Naive B cell (primary cell): ENCODE results near the gene LKAAEAR1. TPM values are rescaled to one million over a fixed set of nuclear protein-coding genes. Genes with fewer than 3 reads are reported as not detected.

Experiments
- ATAC-seq, 2 donors: fragments of 150-1000 bp; cut with Tn5 transposase; 2 replicates each; pipeline ENCODE4 v1.10.0; 2021; ENCODE audit warnings: low read depth in 2 of 2, mild to moderate bottlenecking in 2 of 2, moderate library complexity in 2 of 2
- DNase-seq: peaks from one replicate; pipeline ENCODE4 v3.0.0; 2022
- H3K27ac Mint-ChIP-seq, 6 donors: one replicate each; pipeline ENCODE4 v1.8.0; 2020 to 2022; ENCODE audit warnings: mild to moderate bottlenecking in 6 of 6, mixed read lengths in 6 of 6, moderate library complexity in 5 of 6, inconsistent platforms in 2 of 6
- H3K27me3 Mint-ChIP-seq, 3 donors: one replicate each; pipeline ENCODE4 v1.8.0; 2021 to 2022; ENCODE audit warnings: mixed read lengths in 3 of 3, mild to moderate bottlenecking in 1 of 3
- H3K36me3 Mint-ChIP-seq, 2 donors: one replicate each; pipeline ENCODE4 v1.8.0; 2020 to 2022; ENCODE audit warnings: mixed read lengths in 2 of 2, inconsistent platforms in 1 of 2, mild to moderate bottlenecking in 1 of 2
- H3K4me1 Mint-ChIP-seq, 3 donors: one replicate each; pipeline ENCODE4 v1.8.0; 2020 to 2022; ENCODE audit warnings: mixed read lengths in 3 of 3, inconsistent platforms in 1 of 3, mild to moderate bottlenecking in 1 of 3, moderate library complexity in 1 of 3
- H3K4me3 Mint-ChIP-seq, 8 donors: one replicate each; pipeline ENCODE4 v1.8.0; 2020 to 2022; ENCODE audit warnings: mild to moderate bottlenecking in 8 of 8, mixed read lengths in 8 of 8, moderate library complexity in 8 of 8, inconsistent platforms in 2 of 8
- H3K9me3 Mint-ChIP-seq, 7 donors: one replicate each; pipeline ENCODE4 v1.8.0; 2020 to 2022; ENCODE audit warnings: mixed read lengths in 7 of 7, mild to moderate bottlenecking in 5 of 7, inconsistent platforms in 2 of 7, moderate library complexity in 1 of 7
- polyA plus RNA-seq, 6 donors: library from polyadenylated mRNA; unstranded; fragments of 300-500 nt; fragmentation: Illumina TruSeq; gene quantifications; one replicate each; pipeline ENCODE4 v1.2.3, GENCODE V29; 2021; ENCODE audit warnings: low read depth in 6 of 6

The LKAAEAR1 gene
- polyA plus RNA-seq, 6 donors from 2014 or later, result 0.47 TPM; not detected in 5

GRCh38 chr20:64106981-64107735 lies 23.0 kb upstream of the LKAAEAR1 start, which contains the start of gene NPBWR2:
Gene NPBWR2, minus strand, starts transcription at chr20:64107565. Its CDS starts 734 bp downstream, at chr20:64106831.
- ATAC-seq (peak; percentile 69 to 74), DNase-seq (peak; percentile 33)
- Mint-ChIP-seq H3K27me3 (peaks cover 0 to 12% (median 8%) of the 10 kb centered on the region in 3 donors), H3K9me3 (peaks cover 0 to 1% (median 0%) of the 10 kb centered on the region in 7 donors), H3K27ac (peak within 1 kb of the TSS; percentile 60 to 94 (median 84)), H3K4me3 (peak within 1 kb of the TSS; percentile 13 to 89 (median 70)), H3K36me3 (no peaks in the 10 kb centered on the region), H3K4me1 (peaks cover 30 to 35% (median 35%) of the 10 kb centered on the region in 3 donors)

GRCh38 chr20:64106435-64106961 lies 22.3 kb upstream of the LKAAEAR1 start:
- Mint-ChIP-seq H3K27me3 (peaks cover 0 to 13% (median 8%) of the 10 kb centered on the region in 3 donors), H3K36me3 (no peaks in the 10 kb centered on the region), H3K9me3 (peaks cover 0 to 1% (median 0%) of the 10 kb centered on the region in 7 donors), H3K27ac (peak overlapping the region in 1 of 6 donors; percentile 50), H3K4me1 (peaks cover 30 to 35% (median 31%) of the 10 kb centered on the region in 3 donors), H3K4me3 (peak overlapping the region in 4 of 8 donors; percentile 3 to 47 (median 42))
- ATAC-seq, result no peak
- DNase-seq, result no peak

GRCh38 chr20:64105846-64106434 lies 21.7 kb upstream of the LKAAEAR1 start:
- Mint-ChIP-seq H3K36me3 (no peaks in the 10 kb centered on the region), H3K4me3 (peak overlapping the region in 4 of 8 donors; percentile 41 to 70 (median 48)), H3K4me1 (peaks cover 36 to 39% (median 37%) of the 10 kb centered on the region in 3 donors), H3K27ac (peak overlapping the region in 3 of 6 donors; percentile 50 to 65 (median 57)), H3K9me3 (peaks cover 0 to 1% (median 0%) of the 10 kb centered on the region in 7 donors), H3K27me3 (peaks cover 0 to 17% (median 8%) of the 10 kb centered on the region in 3 donors)
- no peak for DNase-seq
- no peak for ATAC-seq

GRCh38 chr20:64104667-64105451 lies 20.7 kb upstream of the LKAAEAR1 start:
- Mint-ChIP-seq H3K27ac (no peak overlapping the region), H3K27me3 (peaks cover 0 to 17% (median 8%) of the 10 kb centered on the region in 3 donors), H3K9me3 (peaks cover 0 to 1% (median 0%) of the 10 kb centered on the region in 7 donors), H3K4me1 (peaks cover 37 to 43% (median 39%) of the 10 kb centered on the region in 3 donors), H3K36me3 (no peaks in the 10 kb centered on the region), H3K4me3 (no peak overlapping the region)
- no peak for DNase-seq
- ATAC-seq, result no peak

GRCh38 chr20:64103871-64104666 lies 19.9 kb upstream of the LKAAEAR1 start:
- DNase-seq, result no peak
- H3K4me1 Mint-ChIP-seq, result peaks cover 37 to 45% (median 39%) of the 10 kb centered on the region in 3 donors
- H3K27ac Mint-ChIP-seq, result peak overlapping the region in 4 of 6 donors; percentile 8 to 87 (median 44)
- H3K9me3 Mint-ChIP-seq, result peaks cover 0 to 1% (median 0%) of the 10 kb centered on the region in 7 donors
- no peak for ATAC-seq
- H3K4me3 Mint-ChIP-seq, result peak overlapping the region in 1 of 8 donors; percentile 12
- H3K36me3 Mint-ChIP-seq, result no peaks in the 10 kb centered on the region
- H3K27me3 Mint-ChIP-seq, result peaks cover 0 to 17% (median 8%) of the 10 kb centered on the region in 3 donors

GRCh38 chr20:64102647-64103354 lies 18.6 kb upstream of the LKAAEAR1 start:
- Mint-ChIP-seq H3K36me3 (no peaks in the 10 kb centered on the region), H3K9me3 (peaks cover 0 to 1% (median 0%) of the 10 kb centered on the region in 7 donors), H3K27ac (peak overlapping the region in 3 of 6 donors; percentile 26 to 87 (median 76)), H3K4me1 (peaks cover 27 to 32% (median 30%) of the 10 kb centered on the region in 3 donors), H3K4me3 (peak overlapping the region; percentile 51 to 87 (median 78)), H3K27me3 (peaks cover 0 to 17% (median 8%) of the 10 kb centered on the region in 3 donors)
- ATAC-seq, result no peak
- no peak for DNase-seq

- DNase-seq, result peak; percentile 71
- H3K36me3 Mint-ChIP-seq, result peaks cover 0 to 2% of the 10 kb centered on the region in 2 donors
- H3K4me1 Mint-ChIP-seq, result peaks cover 22 to 28% (median 26%) of the 10 kb centered on the region in 3 donors
- H3K9me3 Mint-ChIP-seq, result peaks cover 0 to 1% (median 0%) of the 10 kb centered on the region in 7 donors
- H3K27ac Mint-ChIP-seq, result peak overlapping the region in 4 of 6 donors; percentile 61 to 96 (median 76)
- peak; percentile 51 to 75 for ATAC-seq
- H3K27me3 Mint-ChIP-seq, result peaks cover 0 to 17% (median 8%) of the 10 kb centered on the region in 3 donors
- peak overlapping the region; percentile 18 to 86 (median 72) for H3K4me3 Mint-ChIP-seq
Observed at GRCh38 chr20:64101731-64102621, 17.8 kb upstream of the LKAAEAR1 start.

GRCh38 chr20:64100946-64101688 lies 16.9 kb upstream of the LKAAEAR1 start:
- Mint-ChIP-seq H3K9me3 (peaks cover 0 to 6% (median 0%) of the 10 kb centered on the region in 7 donors), H3K27me3 (peaks cover 0 to 17% (median 8%) of the 10 kb centered on the region in 3 donors), H3K36me3 (peaks cover 0 to 8% of the 10 kb centered on the region in 2 donors), H3K4me3 (peak overlapping the region; percentile 16 to 85 (median 70)), H3K4me1 (peaks cover 16 to 27% (median 21%) of the 10 kb centered on the region in 3 donors), H3K27ac (peak overlapping the region in 5 of 6 donors; percentile 74 to 96 (median 86))
- ATAC-seq (no peak), DNase-seq (no peak)

- Mint-ChIP-seq H3K27ac (peak overlapping the region in 5 of 6 donors; percentile 74 to 88 (median 81)), H3K27me3 (peaks cover 0 to 17% (median 8%) of the 10 kb centered on the region in 3 donors), H3K4me3 (peak overlapping the region in 3 of 8 donors; percentile 15 to 78 (median 62)), H3K36me3 (peaks cover 0 to 8% of the 10 kb centered on the region in 2 donors), H3K9me3 (peaks cover 0 to 6% (median 0%) of the 10 kb centered on the region in 7 donors), H3K4me1 (peaks cover 16 to 22% (median 21%) of the 10 kb centered on the region in 3 donors)
- peak in 1 of 2 donors; percentile 2 for ATAC-seq
- DNase-seq, result no peak
Observed at GRCh38 chr20:64100566-64100888, 16.3 kb upstream of the LKAAEAR1 start.

GRCh38 chr20:64099880-64100565 lies 15.8 kb upstream of the LKAAEAR1 start:
- peak overlapping the region in 3 of 8 donors; percentile 15 to 62 (median 52) for H3K4me3 Mint-ChIP-seq

More at GRCh38 chr20:64099880-64100565, 15.8 kb upstream of the LKAAEAR1 start:
- Mint-ChIP-seq H3K4me1 (peaks cover 16 to 22% (median 21%) of the 10 kb centered on the region in 3 donors), H3K9me3 (peaks cover 0 to 6% (median 0%) of the 10 kb centered on the region in 7 donors), H3K27me3 (peaks cover 0 to 17% (median 8%) of the 10 kb centered on the region in 3 donors), H3K36me3 (peaks cover 0 to 8% of the 10 kb centered on the region in 2 donors), H3K27ac (peak overlapping the region in 4 of 6 donors; percentile 79 to 89 (median 80))
- DNase-seq, result peak; percentile 57
- peak; percentile 75 to 80 for ATAC-seq
